Bronchial epithelial cell (primary cell): ENCODE data around the gene DLG1. TPM values are rescaled to one million over a fixed set of nuclear protein-coding genes. Genes with fewer than 3 reads are reported as not detected.

Source experiments
- DNase-seq: peaks from one replicate; pipeline ENCODE4 v3.0.0-alpha.2; 2010; ENCODE audit warnings: low read depth
- FAIRE-seq: peaks from 2 replicates; lab custom pipeline; 2011; peaks lifted over from hg19 to GRCh38; lab: Jason Lieb, UNC
- H3K27me3 ChIP-seq: 2 replicates; pipeline ENCODE4 v1.5.1; 2011; ENCODE audit warnings: low read length; ENCODE audit not compliant: control insufficient read depth, insufficient read depth
- H3K36me3 ChIP-seq: 2 replicates; pipeline ENCODE4 v1.5.1; 2011; ENCODE audit warnings: low read length; ENCODE audit not compliant: control insufficient read depth, insufficient read depth
- H3K4me3 ChIP-seq: 2 replicates; pipeline ENCODE4 v1.5.1; 2011; ENCODE audit warnings: mild to moderate bottlenecking, low read depth, low read length, control low read depth
- total RNA-seq: library from RNA; depleted of rRNA; stranded (reverse); fragments of >200 nt; gene quantifications from 2 replicates; pipeline ENCODE4 v1.2.1, GENCODE V29; 2014
- TF ChIP-seq, protein P1 (sequence below): IDR thresholded peaks from 2 replicates; pipeline ENCODE4 v1.5.1; 2011; ENCODE audit warnings: mild to moderate bottlenecking, moderate library complexity, low read length, control low read depth, inconsistent platforms; ENCODE audit not compliant: insufficient read depth, severe bottlenecking

DLG1 gene
- total RNA-seq, 1 donor from 2014 or later = 66.6 TPM

DNA sequence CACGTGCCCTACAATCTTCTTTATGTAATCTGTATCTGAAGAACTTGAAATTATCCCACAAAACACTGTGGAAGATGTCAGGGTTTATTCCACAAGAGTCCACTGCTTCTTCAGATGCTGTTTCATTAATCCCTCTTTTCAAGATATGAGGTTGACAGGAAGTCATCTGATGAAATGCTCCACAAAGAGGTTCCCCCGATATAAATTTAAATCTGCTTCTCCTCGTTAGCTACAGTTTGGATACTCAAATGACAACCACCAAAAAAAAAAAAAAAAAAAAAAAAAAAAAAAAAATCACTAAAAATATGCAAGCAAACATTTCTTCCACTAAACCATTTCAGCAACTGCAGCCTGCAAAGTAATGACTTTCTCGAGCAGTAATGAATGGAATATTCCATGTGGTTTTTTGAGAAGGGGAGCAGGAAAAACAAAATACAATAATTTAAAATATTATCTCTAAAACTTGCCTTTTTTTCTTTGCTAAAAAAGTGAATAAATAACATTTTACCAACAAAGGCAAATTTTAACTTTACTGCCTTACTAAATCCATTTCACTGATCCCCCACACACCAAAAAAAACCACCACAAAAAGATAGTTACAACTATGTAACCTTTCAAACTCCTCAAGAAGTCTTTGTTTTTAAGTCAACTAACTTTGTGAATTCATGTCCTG lies 37.8 kb downstream of the DLG1 start:
- no peak for FAIRE-seq
- H3K36me3 ChIP-seq = no peaks in the 10 kb centered on the region
- H3K4me3 ChIP-seq = no peak overlapping the region
- no peaks in the 10 kb centered on the region for H3K27me3 ChIP-seq
- TF ChIP-seq, protein P1, sequence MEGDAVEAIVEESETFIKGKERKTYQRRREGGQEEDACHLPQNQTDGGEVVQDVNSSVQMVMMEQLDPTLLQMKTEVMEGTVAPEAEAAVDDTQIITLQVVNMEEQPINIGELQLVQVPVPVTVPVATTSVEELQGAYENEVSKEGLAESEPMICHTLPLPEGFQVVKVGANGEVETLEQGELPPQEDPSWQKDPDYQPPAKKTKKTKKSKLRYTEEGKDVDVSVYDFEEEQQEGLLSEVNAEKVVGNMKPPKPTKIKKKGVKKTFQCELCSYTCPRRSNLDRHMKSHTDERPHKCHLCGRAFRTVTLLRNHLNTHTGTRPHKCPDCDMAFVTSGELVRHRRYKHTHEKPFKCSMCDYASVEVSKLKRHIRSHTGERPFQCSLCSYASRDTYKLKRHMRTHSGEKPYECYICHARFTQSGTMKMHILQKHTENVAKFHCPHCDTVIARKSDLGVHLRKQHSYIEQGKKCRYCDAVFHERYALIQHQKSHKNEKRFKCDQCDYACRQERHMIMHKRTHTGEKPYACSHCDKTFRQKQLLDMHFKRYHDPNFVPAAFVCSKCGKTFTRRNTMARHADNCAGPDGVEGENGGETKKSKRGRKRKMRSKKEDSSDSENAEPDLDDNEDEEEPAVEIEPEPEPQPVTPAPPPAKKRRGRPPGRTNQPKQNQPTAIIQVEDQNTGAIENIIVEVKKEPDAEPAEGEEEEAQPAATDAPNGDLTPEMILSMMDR = no peak
- no peak for DNase-seq

DNA sequence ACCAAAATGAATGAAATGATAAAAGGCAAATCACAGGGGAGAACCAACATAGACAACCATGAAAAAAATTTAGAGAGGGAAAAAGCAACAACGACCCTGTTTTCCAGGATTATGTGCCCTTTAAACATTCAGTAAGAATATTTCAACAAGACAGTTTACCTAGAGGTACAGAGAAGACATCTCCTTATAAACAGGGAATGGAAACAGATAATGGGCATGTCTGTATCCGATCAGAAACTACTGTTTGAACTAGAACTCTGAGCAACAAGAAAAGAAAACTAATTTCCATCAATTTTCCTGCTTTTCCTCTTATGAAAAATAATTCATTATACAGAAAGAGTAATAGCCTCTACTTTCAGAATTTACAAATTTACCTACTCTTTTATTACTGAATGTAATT lies 39.3 kb downstream of the DLG1 start:
- Histone ChIP-seq H3K36me3 (no peaks in the 10 kb centered on the region), H3K4me3 (no peak overlapping the region), H3K27me3 (no peaks in the 10 kb centered on the region)
- no peak for DNase-seq
- TF ChIP-seq, protein P1 = no peak
- FAIRE-seq = no peak

DNA sequence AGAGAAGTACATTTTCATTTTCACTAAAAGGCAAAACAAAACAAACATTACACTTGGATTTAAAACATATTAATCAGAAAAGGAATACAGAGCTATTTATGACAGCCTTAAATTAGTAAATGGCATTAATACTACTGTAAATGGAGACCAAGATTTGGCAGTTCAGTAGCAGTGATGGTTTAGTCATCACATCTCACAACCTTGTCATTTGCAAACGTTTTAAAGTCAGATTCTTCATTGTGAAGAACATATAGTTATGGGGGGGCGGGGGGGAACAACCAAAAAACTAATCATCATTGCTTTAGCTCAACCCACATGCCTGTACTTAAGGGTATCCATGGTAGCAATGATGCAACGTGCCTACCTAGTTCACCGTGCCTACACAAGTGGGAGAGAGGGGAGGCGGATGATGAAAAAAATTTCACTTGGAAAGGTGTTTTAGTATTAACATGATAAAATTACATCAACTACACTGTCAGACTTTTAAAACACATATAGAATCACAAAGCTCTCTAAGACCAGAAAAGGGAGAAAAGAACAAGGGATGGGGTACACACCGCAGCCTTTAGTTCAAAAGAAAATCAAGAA lies 40.1 kb downstream of the DLG1 start:
- DNase-seq = peak; percentile 34
- TF ChIP-seq, protein P1 = no peak
- H3K36me3 ChIP-seq = no peaks in the 10 kb centered on the region
- H3K4me3 ChIP-seq = no peak overlapping the region
- H3K27me3 ChIP-seq = no peaks in the 10 kb centered on the region
- no peak for FAIRE-seq

DNA sequence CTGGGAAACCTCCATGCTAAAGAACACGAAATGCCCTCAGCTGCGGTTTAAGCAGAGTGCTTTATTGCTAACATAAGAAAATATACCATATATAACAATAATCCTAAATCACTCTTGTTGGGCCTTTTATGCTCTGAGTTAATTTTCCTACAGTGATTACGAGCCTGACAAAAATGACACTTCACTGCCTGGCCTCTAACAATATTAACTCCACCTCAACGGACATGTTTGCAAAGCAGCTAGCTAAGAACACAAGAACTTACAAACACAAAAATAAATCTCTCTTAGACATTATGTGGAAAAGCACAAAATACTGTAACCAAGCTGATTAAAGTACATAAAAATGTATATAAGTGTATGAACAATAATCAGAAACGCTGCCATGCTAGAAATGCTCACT lies 40.7 kb downstream of the DLG1 start:
- Histone ChIP-seq H3K4me3 (no peak overlapping the region), H3K27me3 (no peaks in the 10 kb centered on the region), H3K36me3 (no peaks in the 10 kb centered on the region)
- FAIRE-seq (no peak), DNase-seq (no peak)
- TF ChIP-seq, protein P1 = no peak

DNA sequence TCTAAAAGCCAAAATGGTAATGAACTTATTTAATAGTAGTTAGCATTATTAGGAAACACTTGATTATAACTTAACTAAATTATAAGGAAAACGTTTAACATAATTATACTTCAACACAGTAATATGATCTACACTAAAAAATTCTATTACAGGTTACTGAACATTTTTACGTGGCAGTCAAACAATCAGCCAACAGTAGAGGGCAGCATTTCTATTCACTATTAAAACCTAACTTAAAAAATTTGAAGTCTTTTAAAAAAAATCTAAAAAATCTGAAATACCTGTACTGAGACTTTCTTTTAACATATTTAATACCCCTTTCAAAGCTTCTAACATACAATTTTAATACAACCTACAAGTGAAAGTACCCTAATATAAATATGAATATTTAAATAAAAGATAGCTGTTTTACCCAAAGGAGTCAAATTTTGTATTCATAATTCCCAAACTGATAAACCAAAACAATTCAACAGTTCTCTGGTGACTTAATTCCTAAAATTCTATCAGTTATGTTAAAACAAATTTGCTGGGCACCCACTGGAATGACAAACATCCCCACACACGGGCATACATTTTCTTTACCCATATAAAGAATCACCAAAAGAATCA lies 41.5 kb downstream of the DLG1 start:
- TF ChIP-seq, protein P1 = peak; percentile 34
- no peak overlapping the region for H3K4me3 ChIP-seq
- H3K27me3 ChIP-seq = no peaks in the 10 kb centered on the region
- FAIRE-seq (no peak), DNase-seq (peak; percentile 57)
- H3K36me3 ChIP-seq = no peaks in the 10 kb centered on the region
